Mesenchymal stem cell (in vitro differentiated cells and primary cell): ENCODE results near the gene WWOX.
"Not testable (repeated sequence)": the region's sequence is repeated elsewhere in the genome, so short reads cannot be mapped to it uniquely, and the experiment has no call there.

ENCODE experiments used
- DNase-seq: peaks from one replicate; pipeline ENCODE4 v3.0.0-alpha.2; 2013
- H2AFZ ChIP-seq: one replicate; pipeline ENCODE4 v1.6.1; 2013; ENCODE audit warnings: low read depth, mild to moderate bottlenecking, control low read depth, inconsistent platforms, low read length, moderate library complexity
- H2AK5ac ChIP-seq: 2 replicates; pipeline ENCODE4 v1.6.1; 2013; ENCODE audit warnings: low read length, moderate library complexity, mild to moderate bottlenecking, inconsistent platforms; ENCODE audit not compliant: severe bottlenecking
- H2BK120ac ChIP-seq: one replicate; pipeline ENCODE4 v1.6.1; 2013; ENCODE audit warnings: low read depth, mild to moderate bottlenecking, inconsistent platforms, low read length, moderate library complexity
- H2BK12ac ChIP-seq, 2 experiments: one replicate each; pipeline ENCODE4 v1.6.1; 2013; ENCODE audit warnings: inconsistent platforms in 2 of 2, low read length in 2 of 2, mild to moderate bottlenecking in 2 of 2, moderate library complexity in 2 of 2, control low read depth in 1 of 2
- H2BK15ac ChIP-seq: one replicate; pipeline ENCODE4 v1.6.1; 2013; ENCODE audit warnings: mild to moderate bottlenecking, low read depth, inconsistent platforms; ENCODE audit not compliant: poor library complexity, severe bottlenecking
- H2BK5ac ChIP-seq: 2 replicates; pipeline ENCODE4 v1.6.1; 2013; ENCODE audit warnings: low read depth, mild to moderate bottlenecking, low read length, control low read depth, inconsistent platforms; ENCODE audit not compliant: poor library complexity, severe bottlenecking
- H3K14ac ChIP-seq, 2 experiments: one replicate each; pipeline ENCODE4 v1.6.1; 2013; ENCODE audit warnings: inconsistent platforms in 2 of 2, low read length in 2 of 2, control low read depth in 1 of 2, mild to moderate bottlenecking in 1 of 2, moderate library complexity in 1 of 2
- H3K18ac ChIP-seq, 2 experiments: one replicate each; pipeline ENCODE4 v1.6.1; 2013; ENCODE audit warnings: inconsistent platforms in 2 of 2, low read length in 2 of 2, control low read depth in 1 of 2, low read depth in 1 of 2, mild to moderate bottlenecking in 1 of 2
- H3K23ac ChIP-seq, 2 experiments: one replicate each; pipeline ENCODE4 v1.6.1; 2013; ENCODE audit warnings: inconsistent platforms in 2 of 2, low read length in 2 of 2, mild to moderate bottlenecking in 2 of 2, moderate library complexity in 2 of 2, control low read depth in 1 of 2
- H3K27ac ChIP-seq: 2 replicates; pipeline ENCODE4 v1.5.1; 2013; ENCODE audit warnings: mild to moderate bottlenecking, moderate library complexity, low read length, control low read depth, inconsistent platforms; ENCODE audit not compliant: poor library complexity, severe bottlenecking
- H3K27me3 ChIP-seq, 2 experiments: 2 replicates each; pipeline versions ENCODE4 v1.6.1 to v1.7.0; 2013; ENCODE audit warnings: low read length in 2 of 2, mild to moderate bottlenecking in 2 of 2, moderate library complexity in 2 of 2, control low read depth in 1 of 2, inconsistent platforms in 1 of 2; ENCODE audit not compliant: control insufficient read depth in 1 of 2, insufficient read depth in 1 of 2
- H3K36me3 ChIP-seq, 2 experiments: 2 replicates each; pipeline versions ENCODE4 v1.6.1 to v1.7.0; 2013; ENCODE audit warnings: low read length in 2 of 2, control low read depth in 1 of 2, inconsistent platforms in 1 of 2, low read depth in 1 of 2, mild to moderate bottlenecking in 1 of 2; ENCODE audit not compliant: insufficient read depth in 2 of 2, control insufficient read depth in 1 of 2
- H3K4ac ChIP-seq, 2 experiments: one replicate each; pipeline ENCODE4 v1.6.1; 2013; ENCODE audit warnings: inconsistent platforms in 2 of 2, low read length in 2 of 2, mild to moderate bottlenecking in 2 of 2, moderate library complexity in 2 of 2, control low read depth in 1 of 2, low read depth in 1 of 2
- H3K4me1 ChIP-seq: 2 replicates; pipeline ENCODE4 v1.6.1; 2013; ENCODE audit warnings: low read depth, low read length, control low read depth; ENCODE audit not compliant: control insufficient read depth, insufficient read depth
- H3K4me2 ChIP-seq: 2 replicates; pipeline ENCODE4 v1.6.1; 2013; ENCODE audit warnings: low read length, mild to moderate bottlenecking, inconsistent platforms; ENCODE audit not compliant: poor library complexity, severe bottlenecking
- H3K4me3 ChIP-seq, 2 experiments: 2 replicates each; pipeline versions ENCODE4 v1.5.1 to v1.7.0; 2013; ENCODE audit warnings: low read length in 2 of 2, mild to moderate bottlenecking in 2 of 2, control low read depth in 1 of 2, low read depth in 1 of 2; ENCODE audit not compliant: insufficient read depth in 1 of 2
- H3K79me1 ChIP-seq: replicated peaks from 2 replicates; pipeline ENCODE4 v1.6.1; 2013; ENCODE audit warnings: mild to moderate bottlenecking, control low read depth, low read length, inconsistent platforms; ENCODE audit not compliant: poor library complexity, severe bottlenecking
- H3K9ac ChIP-seq: 2 replicates; pipeline ENCODE4 v1.7.0; 2013; ENCODE audit warnings: mild to moderate bottlenecking, low read length, moderate library complexity
- H3K9me3 ChIP-seq: 2 replicates; pipeline ENCODE4 v1.7.0; 2013; ENCODE audit warnings: mild to moderate bottlenecking, low read length; ENCODE audit not compliant: control insufficient read depth
- H4K8ac ChIP-seq: one replicate; pipeline ENCODE4 v1.6.1; 2013; ENCODE audit warnings: inconsistent platforms, mild to moderate bottlenecking, low read length, moderate library complexity
- H4K91ac ChIP-seq: one replicate; pipeline ENCODE4 v1.6.1; 2013; ENCODE audit warnings: mild to moderate bottlenecking, low read length, inconsistent platforms
- WGBS: methylation state at CpG from one replicate; pipeline ENCODE4 v1.1.7; 2013; ENCODE audit warnings: mixed read lengths; 5-methylcytosine and 5-hydroxymethylcytosine counted together

WWOX gene

DNA sequence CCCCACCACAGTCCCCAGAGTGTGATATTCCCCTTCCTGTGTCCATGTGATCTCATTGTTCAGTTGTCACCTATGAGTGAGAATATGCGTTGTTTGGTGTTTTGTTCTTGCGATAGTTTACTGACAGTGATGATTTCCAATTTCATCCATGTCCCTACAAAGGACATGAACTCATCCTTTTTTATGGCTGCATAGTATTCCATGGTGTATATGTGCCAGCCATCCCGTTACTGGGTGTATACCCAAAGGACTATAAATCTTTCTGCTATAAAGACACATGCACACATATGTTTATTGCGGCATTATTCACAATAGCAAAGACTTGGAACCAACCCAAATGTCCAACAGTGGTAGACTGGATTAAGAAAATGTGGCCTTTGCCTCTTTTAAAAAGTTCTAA lies 952.7 kb downstream of the WWOX start:
- H2BK5ac ChIP-seq, H2BK120ac ChIP-seq, H3K18ac ChIP-seq, H3K79me1 ChIP-seq, H3K9ac ChIP-seq, H3K36me3 ChIP-seq, H2BK15ac ChIP-seq, H3K4me2 ChIP-seq, H3K14ac ChIP-seq, H4K91ac ChIP-seq, H3K4ac ChIP-seq, H2BK12ac ChIP-seq, H3K27me3 ChIP-seq, H3K9me3 ChIP-seq, H2AK5ac ChIP-seq, H2AFZ ChIP-seq, H3K4me3 ChIP-seq, DNase-seq, H3K4me1 ChIP-seq, H3K23ac ChIP-seq, H3K27ac ChIP-seq, H4K8ac ChIP-seq: not testable (repeated sequence)
- 100% methylated on average over 2 of the region's 4 CpGs for WGBS

DNA sequence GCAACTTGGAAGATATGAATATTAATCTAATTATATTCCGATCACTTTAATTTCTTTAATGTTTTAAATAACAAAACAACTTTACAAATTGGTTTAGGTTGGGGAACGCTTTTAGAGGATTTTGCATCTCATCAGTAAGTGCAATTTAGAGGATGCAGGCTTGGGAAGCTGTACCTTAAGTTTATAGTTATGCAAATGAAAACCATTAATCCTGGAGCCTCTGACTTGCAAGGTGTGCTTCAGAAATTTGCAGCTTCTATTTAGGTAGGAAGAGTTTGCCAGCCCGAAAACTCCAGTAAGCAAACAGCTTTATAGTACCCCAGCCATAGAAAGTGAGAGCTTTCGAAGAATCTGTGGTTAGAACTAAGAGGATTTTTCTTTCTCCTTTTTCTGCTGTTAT lies 954.1 kb downstream of the WWOX start:
- Histone ChIP-seq H3K36me3 (no peaks in the 10 kb centered on the region), H3K14ac (no peak overlapping the region), H3K79me1 (no peaks in the 10 kb centered on the region), H2BK15ac (no peak overlapping the region), H3K9me3 (no peaks in the 10 kb centered on the region), H3K23ac (no peak overlapping the region), H3K9ac (no peak overlapping the region), H3K4ac (no peak overlapping the region), H2AFZ (no peak overlapping the region), H2BK5ac (no peak overlapping the region), H4K8ac (no peak overlapping the region), H4K91ac (no peak overlapping the region), H3K4me1 (no peaks in the 10 kb centered on the region), H3K4me2 (no peak overlapping the region), H3K27me3 (no peaks in the 10 kb centered on the region), H2AK5ac (no peak overlapping the region), H2BK120ac (no peak overlapping the region), H3K18ac (no peak overlapping the region), H3K4me3 (no peak overlapping the region), H2BK12ac (no peak overlapping the region), H3K27ac (no peak overlapping the region)
- 71% methylated on average over 2 of the region's 4 CpGs for WGBS
- no peak for DNase-seq

DNA sequence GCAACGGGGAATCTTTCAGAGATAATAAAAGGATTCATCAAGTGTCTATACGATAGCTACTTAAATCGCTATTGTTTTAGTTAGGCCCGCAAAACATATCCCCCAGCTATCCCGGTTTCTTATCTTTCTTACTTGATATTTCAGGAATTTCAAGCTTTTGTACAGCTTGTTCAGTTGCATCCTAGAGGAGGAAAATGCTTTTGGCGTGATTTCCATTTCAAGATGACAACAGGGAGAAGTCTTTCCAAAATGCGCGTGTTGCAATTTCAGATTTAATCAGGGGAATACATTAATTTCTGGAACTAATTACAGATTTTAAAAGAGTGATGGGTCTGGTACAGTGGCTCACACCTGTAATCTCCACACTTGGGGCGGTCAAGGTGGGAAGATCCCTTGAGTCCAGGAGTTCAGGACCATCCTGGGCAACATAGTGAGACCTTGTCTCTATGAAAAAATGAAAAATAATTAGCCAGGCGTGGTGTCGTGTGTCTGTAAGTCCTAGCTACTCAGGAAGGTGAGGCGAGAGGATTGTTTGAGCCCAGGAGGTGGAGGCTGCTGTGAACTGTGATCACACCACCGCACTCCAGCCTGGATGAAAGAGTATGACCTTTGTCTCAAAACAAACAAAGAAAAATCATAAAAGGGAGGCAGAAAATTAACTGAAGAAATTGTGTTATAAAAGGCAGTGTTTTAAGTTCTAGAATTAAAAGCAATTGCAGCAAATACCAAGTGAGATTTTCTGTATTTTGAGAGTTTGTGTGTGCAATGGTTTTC lies 954.9 kb downstream of the WWOX start:
- H3K4me1 ChIP-seq: no peaks in the 10 kb centered on the region
- H3K27me3 ChIP-seq: no peaks in the 10 kb centered on the region
- H2AFZ ChIP-seq: no peak overlapping the region
- H3K79me1 ChIP-seq: no peaks in the 10 kb centered on the region
- no peaks in the 10 kb centered on the region for H3K36me3 ChIP-seq
- WGBS: 88% methylated on average over 13 of the region's 13 CpGs
- H3K18ac ChIP-seq: no peak overlapping the region
- no peaks in the 10 kb centered on the region for H3K9me3 ChIP-seq
- H2BK15ac ChIP-seq: no peak overlapping the region
- no peak overlapping the region for H3K4ac ChIP-seq
- no peak overlapping the region for H2AK5ac ChIP-seq
- no peak overlapping the region for H3K4me2 ChIP-seq
- H3K23ac ChIP-seq: no peak overlapping the region
- no peak for DNase-seq
- H2BK120ac ChIP-seq: no peak overlapping the region
- no peak overlapping the region for H3K27ac ChIP-seq
- H2BK12ac ChIP-seq: no peak overlapping the region
- no peak overlapping the region for H3K9ac ChIP-seq
- H2BK5ac ChIP-seq: no peak overlapping the region
- H3K4me3 ChIP-seq: no peak overlapping the region
- no peak overlapping the region for H3K14ac ChIP-seq
- H4K91ac ChIP-seq: no peak overlapping the region
- no peak overlapping the region for H4K8ac ChIP-seq

DNA sequence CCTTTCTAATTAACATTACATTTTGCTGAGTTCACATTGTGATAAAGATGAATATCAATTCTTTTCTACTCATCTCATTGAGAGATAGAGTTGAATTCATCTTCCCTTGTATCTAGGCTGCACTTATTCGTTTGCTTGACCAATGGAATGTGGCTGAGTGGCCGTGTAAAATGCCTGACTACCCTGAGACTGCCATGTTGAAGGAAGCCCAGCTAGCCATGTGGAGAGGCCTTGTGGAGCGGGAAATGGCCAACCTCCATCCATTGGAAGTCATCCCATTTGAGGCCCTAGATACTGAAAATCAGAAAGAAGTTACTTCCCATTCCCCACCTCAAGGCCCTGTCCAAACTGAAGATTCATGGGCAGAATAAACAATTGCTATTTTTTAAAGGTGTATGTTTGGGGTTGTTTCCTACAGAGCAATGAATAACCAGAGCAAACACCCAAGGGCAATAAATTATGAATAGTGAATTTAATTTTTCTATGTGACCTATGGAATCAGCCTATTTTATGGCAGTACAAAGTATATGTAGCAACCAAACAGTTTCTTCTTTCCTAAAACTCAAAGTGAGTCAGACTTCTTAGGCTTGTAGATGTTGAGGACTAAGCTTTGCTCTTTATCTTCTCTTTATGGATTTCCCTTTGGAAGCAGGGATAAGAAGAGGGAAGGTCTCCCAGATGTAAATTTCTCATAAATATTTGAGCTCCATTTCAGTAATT lies 956.0 kb downstream of the WWOX start:
- Histone ChIP-seq H2BK5ac (no peak overlapping the region), H3K9me3 (no peaks in the 10 kb centered on the region), H2AK5ac (no peak overlapping the region), H3K27me3 (peaks cover 0 to 2% of the 10 kb centered on the region in 2 experiments), H2BK15ac (no peak overlapping the region), H3K4me3 (no peak overlapping the region), H3K4ac (no peak overlapping the region), H3K27ac (no peak overlapping the region), H3K14ac (no peak overlapping the region), H4K91ac (no peak overlapping the region), H2BK120ac (no peak overlapping the region), H3K79me1 (no peaks in the 10 kb centered on the region), H4K8ac (no peak overlapping the region), H3K4me1 (no peaks in the 10 kb centered on the region), H3K36me3 (no peaks in the 10 kb centered on the region), H2BK12ac (no peak overlapping the region), H3K4me2 (no peak overlapping the region), H3K9ac (no peak overlapping the region), H3K23ac (no peak overlapping the region), H3K18ac (no peak overlapping the region), H2AFZ (no peak overlapping the region)
- 82% methylated on average over 3 of the region's 3 CpGs for WGBS
- no peak for DNase-seq
